Glutamatergic neuron (in vitro differentiated cells): ENCODE data around the gene PPRC1. TPM values are rescaled to one million over a fixed set of nuclear protein-coding genes. Genes with fewer than 3 reads are reported as not detected.

Experiments used
- DNase-seq: peaks from one replicate; pipeline ENCODE4 v3.0.0; 2022
- H3K27ac Mint-ChIP-seq: one replicate; pipeline ENCODE4 v1.8.0; 2020; ENCODE audit warnings: mild to moderate bottlenecking, mixed read lengths, inconsistent platforms; ENCODE audit not compliant: unreplicated experiment
- H3K27me3 Mint-ChIP-seq: one replicate; pipeline ENCODE4 v1.8.0; 2020; ENCODE audit warnings: mild to moderate bottlenecking, moderate library complexity, mixed read lengths, inconsistent platforms; ENCODE audit not compliant: unreplicated experiment
- H3K36me3 Mint-ChIP-seq: one replicate; pipeline ENCODE4 v1.8.0; 2020; ENCODE audit warnings: mild to moderate bottlenecking, mixed read lengths, inconsistent platforms; ENCODE audit not compliant: unreplicated experiment
- H3K4me1 Mint-ChIP-seq: one replicate; pipeline ENCODE4 v1.8.0; 2020; ENCODE audit warnings: mild to moderate bottlenecking, low read depth, mixed read lengths, inconsistent platforms; ENCODE audit not compliant: unreplicated experiment
- H3K4me3 Mint-ChIP-seq: one replicate; pipeline ENCODE4 v1.8.0; 2020; ENCODE audit warnings: mild to moderate bottlenecking, mixed read lengths, inconsistent platforms; ENCODE audit not compliant: unreplicated experiment
- H3K9me3 Mint-ChIP-seq: one replicate; pipeline ENCODE4 v1.8.0; 2020; ENCODE audit warnings: mild to moderate bottlenecking, moderate library complexity, mixed read lengths, inconsistent platforms; ENCODE audit not compliant: unreplicated experiment
- total RNA-seq: library from RNA; stranded (reverse); fragmentation: NEBNext Ultra II Directional; extraction: Animal tissue kit (Norgen Biotek cat#: 25700); gene quantifications from one replicate; pipeline ENCODE4 v1.2.1, GENCODE V29; 2021; ENCODE audit not compliant: unreplicated experiment
- TF ChIP-seq, protein P1 (sequence below): fragments of 200-600 bp; sonication (generic); IDR thresholded peaks from one replicate; pipeline ENCODE4 v1.5.0; 2021; ENCODE audit not compliant: partially characterized antibody, unreplicated experiment

Gene PPRC1
- total RNA-seq, 1 donor from 2014 or later = 21.6 TPM

DNA sequence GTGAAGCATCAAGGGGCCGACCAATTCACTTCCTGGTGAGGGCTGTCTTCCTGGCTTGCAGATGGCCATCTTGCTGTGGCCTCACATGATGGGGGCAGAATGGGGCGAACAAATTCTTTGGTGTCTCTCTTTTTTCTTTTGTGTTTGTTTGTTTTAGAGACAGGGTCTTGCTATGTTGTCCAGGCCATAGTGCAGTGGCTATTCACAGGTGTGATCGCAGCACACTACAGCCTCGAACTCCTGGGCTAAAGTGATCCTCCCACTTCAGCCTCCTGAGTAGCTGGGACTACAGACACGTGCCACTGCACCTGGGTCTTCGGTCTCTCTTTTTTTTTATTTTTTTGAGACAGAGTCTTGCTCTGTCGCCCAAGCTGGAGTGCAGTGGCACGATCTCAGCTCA lies 39.4 kb downstream of the PPRC1 start:
- no peaks in the 10 kb centered on the region for H3K36me3 Mint-ChIP-seq
- DNase-seq = no peak
- H3K27ac Mint-ChIP-seq = no peak overlapping the region
- H3K9me3 Mint-ChIP-seq = no peaks in the 10 kb centered on the region
- TF ChIP-seq, protein P1, sequence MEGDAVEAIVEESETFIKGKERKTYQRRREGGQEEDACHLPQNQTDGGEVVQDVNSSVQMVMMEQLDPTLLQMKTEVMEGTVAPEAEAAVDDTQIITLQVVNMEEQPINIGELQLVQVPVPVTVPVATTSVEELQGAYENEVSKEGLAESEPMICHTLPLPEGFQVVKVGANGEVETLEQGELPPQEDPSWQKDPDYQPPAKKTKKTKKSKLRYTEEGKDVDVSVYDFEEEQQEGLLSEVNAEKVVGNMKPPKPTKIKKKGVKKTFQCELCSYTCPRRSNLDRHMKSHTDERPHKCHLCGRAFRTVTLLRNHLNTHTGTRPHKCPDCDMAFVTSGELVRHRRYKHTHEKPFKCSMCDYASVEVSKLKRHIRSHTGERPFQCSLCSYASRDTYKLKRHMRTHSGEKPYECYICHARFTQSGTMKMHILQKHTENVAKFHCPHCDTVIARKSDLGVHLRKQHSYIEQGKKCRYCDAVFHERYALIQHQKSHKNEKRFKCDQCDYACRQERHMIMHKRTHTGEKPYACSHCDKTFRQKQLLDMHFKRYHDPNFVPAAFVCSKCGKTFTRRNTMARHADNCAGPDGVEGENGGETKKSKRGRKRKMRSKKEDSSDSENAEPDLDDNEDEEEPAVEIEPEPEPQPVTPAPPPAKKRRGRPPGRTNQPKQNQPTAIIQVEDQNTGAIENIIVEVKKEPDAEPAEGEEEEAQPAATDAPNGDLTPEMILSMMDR = no peak
- no peaks in the 10 kb centered on the region for H3K4me1 Mint-ChIP-seq
- H3K27me3 Mint-ChIP-seq = peaks cover 8% of the 10 kb centered on the region
- H3K4me3 Mint-ChIP-seq = no peak overlapping the region

DNA sequence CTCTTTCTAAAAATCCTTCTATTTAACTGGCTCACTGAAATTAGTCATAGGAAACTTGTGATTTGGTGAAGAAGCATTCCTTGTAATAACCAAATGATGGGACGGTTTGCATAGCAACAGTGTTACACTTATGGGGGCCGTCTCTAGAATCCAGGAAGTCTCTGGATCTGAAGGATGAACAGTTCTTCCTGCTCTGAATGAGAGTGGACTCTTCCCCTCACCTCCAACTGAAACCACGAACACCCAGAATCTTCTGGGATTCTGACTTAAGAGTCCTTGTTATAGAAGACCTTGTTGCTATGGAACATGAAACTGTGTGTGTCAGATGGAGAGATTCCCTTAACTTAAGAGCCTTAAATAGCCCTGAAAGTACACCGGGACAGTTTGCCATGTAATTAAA lies 42.6 kb downstream of the PPRC1 start:
- Mint-ChIP-seq H3K9me3 (no peaks in the 10 kb centered on the region), H3K4me1 (no peaks in the 10 kb centered on the region), H3K4me3 (no peak overlapping the region), H3K27ac (no peak overlapping the region), H3K36me3 (no peaks in the 10 kb centered on the region), H3K27me3 (peaks cover 5% of the 10 kb centered on the region)
- TF ChIP-seq, protein P1 = no peak
- DNase-seq = no peak

DNA sequence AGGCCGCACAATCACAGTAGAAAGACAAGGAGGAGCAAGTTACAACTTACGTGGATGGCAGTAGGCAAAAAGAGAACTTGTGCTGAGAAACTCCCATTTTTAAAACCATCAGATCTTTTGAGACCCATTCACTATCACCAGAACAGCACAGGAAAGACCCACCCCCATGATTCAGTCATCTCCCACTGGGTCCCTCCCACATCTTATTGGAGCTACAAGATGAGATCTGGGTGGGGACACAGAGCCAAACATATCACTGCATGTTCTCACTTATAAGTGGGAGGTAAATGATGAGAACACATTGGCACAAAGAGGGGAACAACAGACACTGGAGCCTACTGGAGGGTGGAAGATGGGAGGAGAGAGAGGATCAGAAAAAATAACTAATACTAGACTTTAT lies 51.8 kb downstream of the PPRC1 start:
- Mint-ChIP-seq H3K4me3 (no peak overlapping the region), H3K4me1 (no peaks in the 10 kb centered on the region), H3K9me3 (peaks cover 5% of the 10 kb centered on the region), H3K36me3 (peaks cover 13% of the 10 kb centered on the region), H3K27ac (no peak overlapping the region), H3K27me3 (no peaks in the 10 kb centered on the region)
- no peak for DNase-seq
- TF ChIP-seq, protein P1 = no peak

DNA sequence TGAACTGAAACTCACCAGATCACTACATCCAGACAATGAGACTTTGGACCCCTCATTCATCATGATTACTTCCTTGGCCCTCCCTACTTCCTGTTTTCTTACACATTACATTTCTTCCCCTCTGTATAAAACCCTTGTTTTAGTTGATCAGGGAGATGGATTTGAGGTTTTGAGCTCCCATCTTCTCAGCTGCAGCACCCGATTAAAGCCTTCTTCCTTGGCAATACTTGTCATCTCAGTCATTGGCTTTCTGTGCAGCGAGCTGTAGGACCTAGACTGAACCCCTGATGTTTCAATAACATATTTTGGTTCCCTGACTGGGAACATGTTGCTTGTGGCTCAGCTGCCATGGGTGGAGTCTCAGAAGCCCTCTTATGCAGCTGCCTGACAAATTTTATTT lies 52.4 kb downstream of the PPRC1 start:
- TF ChIP-seq, protein P1 = no peak
- no peaks in the 10 kb centered on the region for H3K4me1 Mint-ChIP-seq

DNA sequence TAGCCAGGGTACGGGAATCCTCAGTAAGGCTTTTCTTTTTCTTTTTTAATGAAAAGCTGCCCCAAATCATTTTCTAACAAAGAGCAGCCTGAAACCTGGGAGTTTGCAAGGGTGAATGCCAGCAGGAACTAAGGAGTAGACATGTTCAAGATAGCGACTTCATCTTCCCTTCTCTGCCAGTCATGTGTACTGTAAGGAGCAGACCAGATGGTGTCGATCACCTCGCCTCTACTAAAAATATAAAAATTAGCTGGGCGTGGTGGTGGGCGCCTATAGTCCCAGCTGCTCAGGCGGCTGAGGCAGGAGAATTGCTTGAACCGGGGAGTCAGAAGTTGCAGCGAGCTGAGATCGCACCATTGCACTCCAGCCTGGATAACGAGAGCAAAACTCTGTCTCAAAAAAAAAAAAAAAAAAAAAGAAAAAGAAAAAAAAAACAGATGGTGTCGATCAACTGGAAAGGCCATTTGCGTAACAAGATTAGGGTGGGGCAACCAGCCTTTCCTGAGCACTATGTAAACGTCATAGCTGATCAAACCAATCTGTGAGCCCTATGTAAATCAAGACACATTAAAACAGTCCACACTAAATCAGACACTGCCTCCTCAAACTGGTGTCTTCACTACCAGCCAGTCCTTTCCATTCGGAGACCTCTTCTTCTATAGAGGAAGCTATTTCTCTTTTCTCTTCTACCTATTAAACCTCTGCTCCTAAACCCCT lies 53.1 kb downstream of the PPRC1 start:
- Mint-ChIP-seq H3K4me3 (no peak overlapping the region), H3K27me3 (no peaks in the 10 kb centered on the region), H3K27ac (no peak overlapping the region), H3K9me3 (peaks cover 5% of the 10 kb centered on the region), H3K36me3 (peaks cover 13% of the 10 kb centered on the region), H3K4me1 (no peaks in the 10 kb centered on the region)
- TF ChIP-seq, protein P1 = no peak
- DNase-seq = no peak

More for the DNA sequence above, 52.4 kb downstream of the PPRC1 start:
- Mint-ChIP-seq H3K27ac (no peak overlapping the region), H3K27me3 (no peaks in the 10 kb centered on the region), H3K36me3 (peaks cover 13% of the 10 kb centered on the region), H3K4me3 (no peak overlapping the region), H3K9me3 (peaks cover 5% of the 10 kb centered on the region)
- no peak for DNase-seq
